ENCODE results near the gene FARSB.

The FARSB gene

DNA sequence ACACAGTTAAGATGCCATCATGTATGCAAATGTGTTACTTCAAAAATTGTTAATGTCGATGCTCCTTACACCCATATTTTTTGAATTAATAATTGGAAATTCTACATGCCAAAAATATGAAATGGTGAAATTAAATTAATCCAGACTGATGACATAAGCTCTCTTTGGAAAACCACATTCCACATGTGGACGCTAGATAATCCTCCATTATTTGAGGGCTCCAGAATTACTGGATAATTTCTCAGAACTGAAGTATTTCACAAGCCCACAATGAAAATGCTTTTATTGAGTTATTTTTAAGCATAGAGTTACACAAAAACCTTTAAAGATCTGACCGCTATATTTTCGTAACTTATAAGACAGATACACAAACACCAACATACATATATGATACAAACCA lies 47.8 kb downstream of the FARSB start:
- no peak for TF ChIP-seq CTCF (conservative IDR thresholded peaks at IDR 0.05; ENCODE audit: low read depth, low read length)
- no peak for DNase-seq (ENCODE audit: low read depth)
- no peak overlapping the region for H3K4me3 ChIP-seq (ENCODE audit: low read depth, low read length)

GRCh38 chr2:222606306-222606705 lies 49.6 kb downstream of the FARSB start:
- H3K4me3 ChIP-seq (ENCODE audit: low read depth, low read length): no peak overlapping the region
- DNase-seq (ENCODE audit: low read depth): no peak
- no peak for TF ChIP-seq CTCF (conservative IDR thresholded peaks at IDR 0.05; ENCODE audit: low read depth, low read length)

- no peak overlapping the region for H3K4me3 ChIP-seq (ENCODE audit: low read depth, low read length)
- DNase-seq (ENCODE audit: low read depth): no peak
- TF ChIP-seq CTCF (conservative IDR thresholded peaks at IDR 0.05; ENCODE audit: low read depth, low read length): no peak
Measured at GRCh38 chr2:222604749-222605515, 51.0 kb downstream of the FARSB start.

DNA sequence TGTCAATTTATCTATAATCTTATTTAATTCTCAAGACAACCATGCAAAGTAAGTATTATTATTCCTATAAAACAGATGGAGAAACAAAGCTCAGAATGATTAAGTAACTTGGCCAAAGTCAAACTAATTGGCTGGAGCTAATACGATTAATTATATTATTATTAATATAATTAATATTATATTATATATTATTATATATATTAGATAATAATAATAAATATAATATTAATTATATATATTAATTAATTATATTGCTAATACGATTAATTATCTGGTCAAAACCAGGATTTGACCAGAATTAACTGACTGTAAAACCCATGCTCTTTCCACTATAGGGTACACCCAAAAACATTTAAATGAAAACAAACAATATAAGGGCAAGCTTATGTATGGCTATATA lies 52.4 kb downstream of the FARSB start:
- TF ChIP-seq CTCF (conservative IDR thresholded peaks at IDR 0.05; ENCODE audit: low read depth, low read length): no peak
- DNase-seq (ENCODE audit: low read depth): no peak
- H3K4me3 ChIP-seq (ENCODE audit: low read depth, low read length): no peak overlapping the region

GRCh38 chr2:222598611-222599010 lies 57.3 kb downstream of the FARSB start:
- no peak for TF ChIP-seq CTCF (conservative IDR thresholded peaks at IDR 0.05; ENCODE audit: low read depth, low read length)
- no peak overlapping the region for H3K4me3 ChIP-seq (ENCODE audit: low read depth, low read length)
- no peak for DNase-seq (ENCODE audit: low read depth)

- no peak overlapping the region for H3K4me3 ChIP-seq (ENCODE audit: low read depth, low read length)
- no peak for TF ChIP-seq CTCF (conservative IDR thresholded peaks at IDR 0.05; ENCODE audit: low read depth, low read length)
- DNase-seq (ENCODE audit: low read depth): peak; percentile 36
Measured at GRCh38 chr2:222595581-222595980, 60.3 kb downstream of the FARSB start.

DNA sequence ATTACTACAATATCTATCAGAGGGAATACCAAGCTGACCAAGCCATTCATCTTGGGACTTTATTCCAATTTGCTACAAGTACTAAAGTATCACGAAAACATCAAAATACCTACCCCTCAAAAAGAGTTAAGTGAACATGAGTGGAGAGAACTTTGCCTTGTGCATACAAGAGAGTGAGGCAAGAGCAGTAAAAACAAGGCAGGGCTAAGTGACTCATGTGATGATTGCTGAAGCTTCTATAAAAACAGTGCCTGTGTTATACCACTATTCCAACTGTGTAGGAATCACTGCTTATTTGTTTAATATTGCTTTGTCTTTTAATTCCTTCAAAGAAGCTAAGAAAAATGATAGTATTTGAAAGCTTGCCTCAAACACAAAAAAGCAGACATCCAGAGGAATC lies 61.2 kb downstream of the FARSB start:
- H3K4me3 ChIP-seq (ENCODE audit: low read depth, low read length): no peak overlapping the region
- DNase-seq (ENCODE audit: low read depth): peak; percentile 90
- no peak for TF ChIP-seq CTCF (conservative IDR thresholded peaks at IDR 0.05; ENCODE audit: low read depth, low read length)

Data from choroid plexus epithelial cell (primary cell).